ENCODE data around the gene MDFI. TPM values are rescaled to one million over a fixed set of nuclear protein-coding genes. Genes with fewer than 3 reads are reported as not detected.

Gene MDFI
- total RNA-seq, 1 donor from 2014 or later, result 29.5 TPM

DNA sequence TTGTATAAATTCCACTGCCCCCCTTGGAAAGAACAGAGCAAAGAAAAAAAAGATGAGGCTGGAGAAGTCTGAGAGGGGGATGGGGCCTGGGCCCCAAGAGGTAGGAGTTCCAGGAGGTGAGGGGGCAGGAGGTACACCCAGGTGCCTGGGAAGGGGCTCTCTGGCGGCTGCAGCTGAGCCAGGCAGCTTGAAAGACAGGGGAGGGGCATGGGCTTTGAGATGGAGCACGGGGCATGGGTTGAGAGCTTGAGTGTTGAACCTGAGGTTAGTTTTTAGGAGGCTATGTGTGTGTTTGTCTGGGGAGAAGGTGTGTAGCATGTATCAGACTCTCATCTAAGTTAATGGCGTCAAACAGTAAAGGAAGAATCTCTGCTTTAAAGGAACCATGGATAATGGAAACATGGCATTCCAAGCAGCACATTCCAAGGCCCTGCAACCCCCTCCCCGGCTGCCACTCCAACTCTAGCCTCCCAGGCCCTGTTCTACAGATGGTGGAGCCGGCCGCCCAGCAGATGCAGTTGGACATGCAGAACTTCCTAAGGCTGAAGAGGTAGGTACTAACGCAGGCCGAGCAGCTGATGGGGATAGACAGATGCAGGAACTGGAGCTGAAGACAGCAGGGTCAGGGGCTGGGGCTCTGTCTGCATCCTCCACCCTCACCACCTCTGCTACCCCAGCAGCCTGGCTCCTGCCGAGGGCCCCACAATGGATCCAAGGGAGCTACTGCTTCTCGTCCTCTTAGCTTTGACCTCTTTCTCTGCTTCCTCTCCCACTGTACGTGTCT is 42.1 kb downstream of the MDFI start:
- TF ChIP-seq, protein P1, sequence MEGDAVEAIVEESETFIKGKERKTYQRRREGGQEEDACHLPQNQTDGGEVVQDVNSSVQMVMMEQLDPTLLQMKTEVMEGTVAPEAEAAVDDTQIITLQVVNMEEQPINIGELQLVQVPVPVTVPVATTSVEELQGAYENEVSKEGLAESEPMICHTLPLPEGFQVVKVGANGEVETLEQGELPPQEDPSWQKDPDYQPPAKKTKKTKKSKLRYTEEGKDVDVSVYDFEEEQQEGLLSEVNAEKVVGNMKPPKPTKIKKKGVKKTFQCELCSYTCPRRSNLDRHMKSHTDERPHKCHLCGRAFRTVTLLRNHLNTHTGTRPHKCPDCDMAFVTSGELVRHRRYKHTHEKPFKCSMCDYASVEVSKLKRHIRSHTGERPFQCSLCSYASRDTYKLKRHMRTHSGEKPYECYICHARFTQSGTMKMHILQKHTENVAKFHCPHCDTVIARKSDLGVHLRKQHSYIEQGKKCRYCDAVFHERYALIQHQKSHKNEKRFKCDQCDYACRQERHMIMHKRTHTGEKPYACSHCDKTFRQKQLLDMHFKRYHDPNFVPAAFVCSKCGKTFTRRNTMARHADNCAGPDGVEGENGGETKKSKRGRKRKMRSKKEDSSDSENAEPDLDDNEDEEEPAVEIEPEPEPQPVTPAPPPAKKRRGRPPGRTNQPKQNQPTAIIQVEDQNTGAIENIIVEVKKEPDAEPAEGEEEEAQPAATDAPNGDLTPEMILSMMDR (IDR thresholded peaks at IDR 0.05), result no peak
- TF ChIP-seq EZH2 (IDR thresholded peaks at IDR 0.05) (no peak), EZH2phosphoT487 (IDR thresholded peaks at IDR 0.05) (no peak)
- peaks cover 31% of the 10 kb centered on the region for H3K4me1 Mint-ChIP-seq

GRCh38 chr6:41682056-41682477 is 43.8 kb downstream of the MDFI start:
- H3F3A ChIP-seq (ENCODE audit: low read depth), result no peaks in the 10 kb centered on the region
- Mint-ChIP-seq H3K27ac (no peak overlapping the region), H3K4me3 (no peak overlapping the region), H3K4me1 (peaks cover 17% of the 10 kb centered on the region), H3K27me3 (ENCODE audit: insufficient read depth, low read depth) (peaks cover 3% of the 10 kb centered on the region), H3K36me3 (no peaks in the 10 kb centered on the region), H3K9me3 (no peaks in the 10 kb centered on the region)
- no peaks in the 10 kb centered on the region for H3K79me2 ChIP-seq (ENCODE audit: low read depth)
- peaks cover 25% of the 10 kb centered on the region for H3K27me3 ChIP-seq
- peaks cover 7% of the 10 kb centered on the region for H3K4me1 ChIP-seq
- no peak for TF ChIP-seq EZH2 (IDR thresholded peaks at IDR 0.05)
- TF ChIP-seq, protein P1 (IDR thresholded peaks at IDR 0.05), result peak; percentile 89
- H3K27ac ChIP-seq, result no peak overlapping the region
- no peaks in the 10 kb centered on the region for H3K36me3 ChIP-seq
- DNase-seq (ENCODE audit: low spot score), result peak; percentile 96
- H3K9me3 ChIP-seq (ENCODE audit: low read depth), result no peaks in the 10 kb centered on the region
- H4K20me1 ChIP-seq (ENCODE audit: low read depth), result no peaks in the 10 kb centered on the region
- H2AFZ ChIP-seq (replicated peaks), result no peak overlapping the region
- no peak overlapping the region for H3K4me2 ChIP-seq
- no peak overlapping the region for H3K9ac ChIP-seq
- no peak overlapping the region for H3K4me3 ChIP-seq

More for the DNA sequence above, 42.1 kb downstream of the MDFI start:
- peaks cover 7% of the 10 kb centered on the region for H3K4me1 ChIP-seq
- Mint-ChIP-seq H3K36me3 (no peaks in the 10 kb centered on the region), H3K9me3 (no peaks in the 10 kb centered on the region), H3K27me3 (ENCODE audit: insufficient read depth, low read depth) (peaks cover 2% of the 10 kb centered on the region), H3K4me3 (peak overlapping the region; percentile 54), H3K27ac (no peak overlapping the region)
- H2AFZ ChIP-seq (replicated peaks), result no peak overlapping the region
- H3K36me3 ChIP-seq, result no peaks in the 10 kb centered on the region
- no peak overlapping the region for H3K9ac ChIP-seq
- no peak overlapping the region for H3K4me2 ChIP-seq
- peaks cover 8% of the 10 kb centered on the region for H3F3A ChIP-seq (ENCODE audit: low read depth)
- H3K9me3 ChIP-seq (ENCODE audit: low read depth), result no peaks in the 10 kb centered on the region
- H4K20me1 ChIP-seq (ENCODE audit: low read depth), result no peaks in the 10 kb centered on the region
- H3K27ac ChIP-seq, result no peak overlapping the region
- DNase-seq (ENCODE audit: low spot score), result peak; percentile 33
- peaks cover 24% of the 10 kb centered on the region for H3K27me3 ChIP-seq
- H3K4me3 ChIP-seq, result no peak overlapping the region
- no peaks in the 10 kb centered on the region for H3K79me2 ChIP-seq (ENCODE audit: low read depth)

DNA sequence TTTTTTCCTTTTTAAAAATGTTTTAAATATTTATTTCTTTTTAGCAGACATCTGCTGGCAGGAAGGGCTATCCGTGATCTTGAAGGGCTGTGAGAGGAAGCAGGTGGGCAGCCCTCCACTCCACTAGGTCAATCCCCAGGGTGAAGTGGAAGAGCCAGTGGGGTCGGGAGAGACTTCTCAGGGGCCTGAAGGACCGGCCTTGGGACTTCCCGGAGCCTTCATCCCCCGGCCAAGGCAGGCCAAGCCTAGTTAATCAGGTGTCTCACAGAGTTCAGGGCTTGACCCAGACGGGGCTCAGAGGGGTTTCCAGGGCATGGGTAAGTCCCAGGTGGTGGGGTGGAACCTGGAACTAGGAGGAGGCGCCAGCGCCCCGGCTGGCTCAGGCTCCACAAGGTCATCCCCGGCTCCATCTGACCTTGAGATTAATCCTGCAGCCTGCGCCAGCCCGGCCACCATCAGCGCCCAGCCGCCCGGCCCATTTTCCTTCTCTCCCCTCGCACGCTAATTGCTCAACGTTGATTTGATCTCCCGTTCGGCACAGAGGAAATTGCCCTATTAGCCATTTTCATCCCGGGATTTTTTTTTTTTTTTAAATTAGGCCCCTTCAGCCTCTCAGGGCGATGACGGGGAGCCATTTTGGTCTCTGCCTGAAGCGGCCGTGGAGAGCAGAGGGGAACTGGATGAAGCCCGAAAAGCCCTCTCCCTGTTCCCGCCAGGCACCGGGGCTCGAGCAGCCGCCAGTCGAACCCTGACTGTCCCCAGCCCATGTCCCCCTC is 44.4 kb downstream of the MDFI start:
- H3K4me2 ChIP-seq, result peak overlapping the region; percentile 55
- H3K4me3 Mint-ChIP-seq, result no peak overlapping the region
- H3K4me3 ChIP-seq, result peak overlapping the region; percentile 19

More for the DNA sequence above, 44.4 kb downstream of the MDFI start:
- Histone ChIP-seq H3F3A (ENCODE audit: low read depth) (no peaks in the 10 kb centered on the region), H3K27ac (no peak overlapping the region), H3K9ac (no peak overlapping the region), H3K36me3 (no peaks in the 10 kb centered on the region), H3K27me3 (peaks cover 25% of the 10 kb centered on the region), H2AFZ (replicated peaks) (no peak overlapping the region), H3K79me2 (ENCODE audit: low read depth) (no peaks in the 10 kb centered on the region), H3K9me3 (ENCODE audit: low read depth) (no peaks in the 10 kb centered on the region), H3K4me1 (peaks cover 7% of the 10 kb centered on the region), H4K20me1 (ENCODE audit: low read depth) (no peaks in the 10 kb centered on the region)
- Mint-ChIP-seq H3K27ac (no peak overlapping the region), H3K9me3 (no peaks in the 10 kb centered on the region), H3K36me3 (no peaks in the 10 kb centered on the region), H3K27me3 (ENCODE audit: insufficient read depth, low read depth) (peaks cover 4% of the 10 kb centered on the region), H3K4me1 (peaks cover 13% of the 10 kb centered on the region)
- TF ChIP-seq EZH2 (IDR thresholded peaks at IDR 0.05) (no peak), EZH2phosphoT487 (IDR thresholded peaks at IDR 0.05) (no peak)
- TF ChIP-seq, protein P1 (IDR thresholded peaks at IDR 0.05), result no peak
- no peak for DNase-seq (ENCODE audit: low spot score)

Measured in neural progenitor cell (in vitro differentiated cells).